Neural crest cell (in vitro differentiated cells): ENCODE data around the gene POLR1H. TPM values are rescaled to one million over a fixed set of nuclear protein-coding genes. Genes with fewer than 3 reads are reported as not detected.

ENCODE experiments used
- DNase-seq: peaks from one replicate; pipeline ENCODE4 v3.0.0; 2021; ENCODE audit warnings: low read depth, mixed read lengths, low spot score
- H3K27ac Mint-ChIP-seq: one replicate; pipeline ENCODE4 v1.8.0; 2021; ENCODE audit warnings: mild to moderate bottlenecking, mixed read lengths; ENCODE audit not compliant: unreplicated experiment
- H3K27me3 Mint-ChIP-seq: 2 replicates; pipeline ENCODE4 v1.8.0; 2021; ENCODE audit warnings: low read depth, mild to moderate bottlenecking, mixed read lengths
- H3K36me3 Mint-ChIP-seq: 2 replicates; pipeline ENCODE4 v1.8.0; 2021; ENCODE audit warnings: low read depth, mild to moderate bottlenecking, mixed read lengths
- H3K4me1 Mint-ChIP-seq: 2 replicates; pipeline ENCODE4 v1.8.0; 2021; ENCODE audit warnings: mixed read lengths
- H3K4me3 Mint-ChIP-seq: one replicate; pipeline ENCODE4 v1.8.0; 2021; ENCODE audit warnings: mild to moderate bottlenecking, mixed read lengths
- H3K9me3 Mint-ChIP-seq: 2 replicates; pipeline ENCODE4 v1.8.0; 2021; ENCODE audit warnings: mixed read lengths
- total RNA-seq: library from RNA; stranded (reverse); gene quantifications from 2 replicates; pipeline ENCODE4 v1.2.1, GENCODE V29; 2021
- TF ChIP-seq, protein P1 (sequence below): fragments of 200-600 bp; sonication (generic); conservative IDR thresholded peaks from 2 replicates; pipeline ENCODE4 v1.5.0; 2021; ENCODE audit warnings: antibody characterized with exemption, mild to moderate bottlenecking

The POLR1H gene
- total RNA-seq, 1 donor from 2014 or later: 43.3 TPM

DNA sequence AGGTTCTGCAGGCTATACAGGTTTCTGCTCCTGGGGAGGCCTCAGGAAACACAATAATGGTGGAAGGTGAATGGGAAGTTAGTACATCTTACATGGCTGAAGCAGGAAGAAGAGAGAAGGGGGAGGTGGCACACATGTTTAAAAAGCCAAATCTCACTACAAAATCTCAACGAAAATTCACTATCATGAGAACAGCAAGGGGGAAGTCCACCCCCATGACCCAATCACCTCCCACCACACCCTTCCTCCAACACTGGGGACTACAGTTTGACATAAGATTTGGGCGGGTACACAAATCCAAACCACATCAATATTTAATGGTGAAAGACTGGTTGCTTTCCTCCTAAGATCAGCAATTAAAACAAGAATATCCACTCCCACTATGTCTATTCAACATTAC is 13.8 kb upstream of the POLR1H start:
- Mint-ChIP-seq H3K27ac (peak overlapping the region; percentile 8), H3K36me3 (peaks cover 3% of the 10 kb centered on the region), H3K4me3 (no peak overlapping the region), H3K4me1 (no peaks in the 10 kb centered on the region), H3K9me3 (no peaks in the 10 kb centered on the region), H3K27me3 (no peaks in the 10 kb centered on the region)
- DNase-seq: no peak
- TF ChIP-seq, protein P1, sequence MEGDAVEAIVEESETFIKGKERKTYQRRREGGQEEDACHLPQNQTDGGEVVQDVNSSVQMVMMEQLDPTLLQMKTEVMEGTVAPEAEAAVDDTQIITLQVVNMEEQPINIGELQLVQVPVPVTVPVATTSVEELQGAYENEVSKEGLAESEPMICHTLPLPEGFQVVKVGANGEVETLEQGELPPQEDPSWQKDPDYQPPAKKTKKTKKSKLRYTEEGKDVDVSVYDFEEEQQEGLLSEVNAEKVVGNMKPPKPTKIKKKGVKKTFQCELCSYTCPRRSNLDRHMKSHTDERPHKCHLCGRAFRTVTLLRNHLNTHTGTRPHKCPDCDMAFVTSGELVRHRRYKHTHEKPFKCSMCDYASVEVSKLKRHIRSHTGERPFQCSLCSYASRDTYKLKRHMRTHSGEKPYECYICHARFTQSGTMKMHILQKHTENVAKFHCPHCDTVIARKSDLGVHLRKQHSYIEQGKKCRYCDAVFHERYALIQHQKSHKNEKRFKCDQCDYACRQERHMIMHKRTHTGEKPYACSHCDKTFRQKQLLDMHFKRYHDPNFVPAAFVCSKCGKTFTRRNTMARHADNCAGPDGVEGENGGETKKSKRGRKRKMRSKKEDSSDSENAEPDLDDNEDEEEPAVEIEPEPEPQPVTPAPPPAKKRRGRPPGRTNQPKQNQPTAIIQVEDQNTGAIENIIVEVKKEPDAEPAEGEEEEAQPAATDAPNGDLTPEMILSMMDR: no peak

GRCh38 chr6:30053682-30054081 is 7.4 kb upstream of the POLR1H start:
- Mint-ChIP-seq H3K4me3 (no peak overlapping the region), H3K27me3 (no peaks in the 10 kb centered on the region), H3K4me1 (peaks cover 4% of the 10 kb centered on the region), H3K36me3 (peaks cover 3% of the 10 kb centered on the region), H3K27ac (no peak overlapping the region), H3K9me3 (no peaks in the 10 kb centered on the region)
- no peak for DNase-seq
- TF ChIP-seq, protein P1: no peak

DNA sequence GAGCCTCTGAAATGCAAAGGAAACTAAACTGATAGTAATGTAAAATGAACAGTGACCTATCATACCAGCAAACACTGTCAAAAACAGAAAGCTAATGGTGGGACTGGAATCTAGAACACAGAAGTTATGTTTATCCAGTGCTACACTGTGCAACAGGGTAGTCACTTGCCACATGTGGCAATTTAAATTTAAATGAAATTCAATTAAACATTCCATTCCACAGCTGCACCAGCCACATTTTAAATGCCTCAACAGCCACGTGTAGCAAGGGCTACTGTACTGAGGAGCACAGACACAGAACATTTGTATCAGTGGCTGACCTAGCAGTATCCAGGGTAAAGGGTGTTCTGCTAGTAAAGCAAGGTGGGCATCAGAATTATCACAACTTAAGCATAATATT is 5.6 kb upstream of the POLR1H start:
- Mint-ChIP-seq H3K9me3 (no peaks in the 10 kb centered on the region), H3K4me1 (peaks cover 6% of the 10 kb centered on the region), H3K27me3 (no peaks in the 10 kb centered on the region), H3K27ac (no peak overlapping the region), H3K4me3 (no peak overlapping the region), H3K36me3 (peaks cover 3% of the 10 kb centered on the region)
- no peak for DNase-seq
- TF ChIP-seq, protein P1: no peak

DNA sequence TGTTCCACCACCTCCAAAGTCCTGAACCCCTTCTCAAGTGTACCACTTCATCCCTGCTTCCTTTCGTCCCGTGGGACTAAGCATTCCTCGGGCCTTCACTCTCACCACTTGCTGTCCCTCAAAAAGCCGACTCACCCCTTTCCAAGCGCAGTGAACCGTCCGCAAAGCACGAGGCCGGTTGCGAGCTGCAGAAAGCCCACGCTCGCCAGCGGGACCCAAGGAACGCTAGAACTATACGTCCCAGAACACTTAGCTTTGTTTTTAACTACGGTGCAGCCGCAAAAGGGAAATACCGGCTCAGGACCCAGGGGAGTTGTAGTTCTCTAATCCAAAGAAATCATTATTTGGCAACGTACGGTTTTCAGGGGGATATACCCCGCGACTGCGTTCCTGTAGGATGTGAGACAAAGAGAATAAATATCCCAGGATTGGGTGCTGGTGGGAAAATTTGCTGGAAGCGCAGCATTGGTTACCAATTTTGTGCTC is 416 bp upstream of the POLR1H start:
- DNase-seq: no peak
- no peaks in the 10 kb centered on the region for H3K9me3 Mint-ChIP-seq

GRCh38 chr6:30061858-30062458 is 893 bp downstream of the POLR1H start:
- peaks cover under 1% of the 10 kb centered on the region for H3K27me3 Mint-ChIP-seq

More for the DNA sequence above, 416 bp upstream of the POLR1H start:
- Mint-ChIP-seq H3K4me1 (peaks cover 17% of the 10 kb centered on the region), H3K36me3 (peaks cover 2% of the 10 kb centered on the region), H3K4me3 (peak overlapping the region; percentile 99), H3K27ac (peak overlapping the region; percentile 98), H3K27me3 (no peaks in the 10 kb centered on the region)
- TF ChIP-seq, protein P1: no peak

More at GRCh38 chr6:30061858-30062458, 893 bp downstream of the POLR1H start:
- H3K36me3 Mint-ChIP-seq: peaks cover 2% of the 10 kb centered on the region
- H3K4me3 Mint-ChIP-seq: peak overlapping the region; percentile 99
- peak overlapping the region; percentile 98 for H3K27ac Mint-ChIP-seq
- H3K4me1 Mint-ChIP-seq: peaks cover 29% of the 10 kb centered on the region
- TF ChIP-seq, protein P1: no peak
- no peak for DNase-seq
- no peaks in the 10 kb centered on the region for H3K9me3 Mint-ChIP-seq
